OCI-M1 (cell line): ENCODE results near the gene FAM107B.
"Not testable (repeated sequence)": the region's sequence is repeated elsewhere in the genome, so short reads cannot be mapped to it uniquely, and the experiment has no call there.

Source experiments
- DNase-seq: peaks from one replicate; lab custom pipeline; 2025; lab: John Stamatoyannopoulos, UW

The FAM107B gene

GRCh38 chr10:14774797-14775196 lies at the start of gene FAM107B:
Gene FAM107B (minus strand): TSS chr10:14774897. CDS start chr10:14774663, 234 bp downstream.
- DNase-seq, result no peak

GRCh38 chr10:14823966-14824365 lies 49.3 kb upstream of the FAM107B start:
- DNase-seq, result no peak

GRCh38 chr10:14822879-14823755 lies 48.4 kb upstream of the FAM107B start:
- peak; percentile 61 for DNase-seq

GRCh38 chr10:14821635-14822375 lies 47.1 kb upstream of the FAM107B start:
- DNase-seq, result no peak

- no peak for DNase-seq
Observed at GRCh38 chr10:14820775-14821154, 46.1 kb upstream of the FAM107B start.

GRCh38 chr10:14820010-14820774 lies 45.5 kb upstream of the FAM107B start:
- no peak for DNase-seq

GRCh38 chr10:14816717-14817116 lies 42.0 kb upstream of the FAM107B start:
- not testable (repeated sequence) for DNase-seq

- peak; percentile 11 for DNase-seq
Observed at GRCh38 chr10:14815681-14816080, 41.0 kb upstream of the FAM107B start.

- no peak for DNase-seq
Observed at GRCh38 chr10:14812271-14812670, 37.6 kb upstream of the FAM107B start.

- DNase-seq, result no peak
Observed at GRCh38 chr10:14810969-14811953, 36.6 kb upstream of the FAM107B start.

- no peak for DNase-seq
Observed at GRCh38 chr10:14806318-14806717, 31.6 kb upstream of the FAM107B start.

GRCh38 chr10:14803827-14804226 lies 29.1 kb upstream of the FAM107B start:
- DNase-seq, result no peak

GRCh38 chr10:14801723-14802122 lies 27.0 kb upstream of the FAM107B start:
- no peak for DNase-seq

- DNase-seq, result no peak
Observed at GRCh38 chr10:14800397-14800796, 25.7 kb upstream of the FAM107B start.

GRCh38 chr10:14798636-14799035 lies 23.9 kb upstream of the FAM107B start:
- no peak for DNase-seq

- DNase-seq, result no peak
Observed at GRCh38 chr10:14787938-14788337, 13.2 kb upstream of the FAM107B start.

GRCh38 chr10:14784459-14785055 lies 9.9 kb upstream of the FAM107B start:
- no peak for DNase-seq

GRCh38 chr10:14782691-14783363 lies 8.1 kb upstream of the FAM107B start:
- no peak for DNase-seq

- DNase-seq, result no peak
Observed at GRCh38 chr10:14781763-14782162, 7.1 kb upstream of the FAM107B start.

- no peak for DNase-seq
Observed at GRCh38 chr10:14779001-14779651, 4.4 kb upstream of the FAM107B start.
